Measurements from ENCODE around the gene STUM. TPM values are rescaled to one million over a fixed set of nuclear protein-coding genes. Genes with fewer than 3 reads are reported as not detected.

The STUM gene
- total RNA-seq, 4 donors from 2014 or later, result 0.15 to 3.2 (median 0.34) TPM

DNA sequence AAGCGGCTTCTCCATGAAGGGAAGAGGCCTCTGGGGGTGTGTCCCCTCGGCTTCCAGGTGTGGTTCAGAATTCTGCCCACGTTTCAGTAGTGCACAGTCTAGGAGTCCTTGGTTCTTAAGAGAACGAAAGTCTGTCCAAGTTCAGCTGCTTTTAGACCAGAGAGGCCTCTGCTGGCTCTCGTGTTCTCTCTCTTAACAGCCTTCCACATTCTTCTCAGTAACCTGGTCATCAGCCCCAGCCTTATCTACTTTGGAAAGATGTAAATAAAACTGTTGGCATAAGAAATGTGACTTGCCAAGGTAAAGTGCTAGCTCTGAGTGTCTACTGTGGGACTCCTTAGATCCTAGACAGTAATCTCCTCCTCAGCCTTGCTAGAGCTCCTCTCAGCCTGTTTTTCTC is 15.3 kb upstream of the STUM start:
- whole genome bisulfite sequencing, 2 donors, result 60 to 73% methylated on average over 5 of the region's 5 CpGs
- Histone ChIP-seq H3K27ac (no peak overlapping the region), H3K4me3 (no peak overlapping the region), H3K36me3 (no peaks in the 10 kb centered on the region), H3K27me3 (peaks cover 0 to 22% (median 0%) of the 10 kb centered on the region in 4 donors), H3K9me3 (no peaks in the 10 kb centered on the region), H3K4me1 (no peaks in the 10 kb centered on the region)
- TF ChIP-seq POLR2A (IDR thresholded peaks at IDR 0.05), result no peak
- TF ChIP-seq, protein P1, sequence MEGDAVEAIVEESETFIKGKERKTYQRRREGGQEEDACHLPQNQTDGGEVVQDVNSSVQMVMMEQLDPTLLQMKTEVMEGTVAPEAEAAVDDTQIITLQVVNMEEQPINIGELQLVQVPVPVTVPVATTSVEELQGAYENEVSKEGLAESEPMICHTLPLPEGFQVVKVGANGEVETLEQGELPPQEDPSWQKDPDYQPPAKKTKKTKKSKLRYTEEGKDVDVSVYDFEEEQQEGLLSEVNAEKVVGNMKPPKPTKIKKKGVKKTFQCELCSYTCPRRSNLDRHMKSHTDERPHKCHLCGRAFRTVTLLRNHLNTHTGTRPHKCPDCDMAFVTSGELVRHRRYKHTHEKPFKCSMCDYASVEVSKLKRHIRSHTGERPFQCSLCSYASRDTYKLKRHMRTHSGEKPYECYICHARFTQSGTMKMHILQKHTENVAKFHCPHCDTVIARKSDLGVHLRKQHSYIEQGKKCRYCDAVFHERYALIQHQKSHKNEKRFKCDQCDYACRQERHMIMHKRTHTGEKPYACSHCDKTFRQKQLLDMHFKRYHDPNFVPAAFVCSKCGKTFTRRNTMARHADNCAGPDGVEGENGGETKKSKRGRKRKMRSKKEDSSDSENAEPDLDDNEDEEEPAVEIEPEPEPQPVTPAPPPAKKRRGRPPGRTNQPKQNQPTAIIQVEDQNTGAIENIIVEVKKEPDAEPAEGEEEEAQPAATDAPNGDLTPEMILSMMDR (IDR thresholded peaks at IDR 0.05), result no peak
- intact Hi-C loops (cut with DNase I), result no loop called here
- DNase-seq, result no peak

DNA sequence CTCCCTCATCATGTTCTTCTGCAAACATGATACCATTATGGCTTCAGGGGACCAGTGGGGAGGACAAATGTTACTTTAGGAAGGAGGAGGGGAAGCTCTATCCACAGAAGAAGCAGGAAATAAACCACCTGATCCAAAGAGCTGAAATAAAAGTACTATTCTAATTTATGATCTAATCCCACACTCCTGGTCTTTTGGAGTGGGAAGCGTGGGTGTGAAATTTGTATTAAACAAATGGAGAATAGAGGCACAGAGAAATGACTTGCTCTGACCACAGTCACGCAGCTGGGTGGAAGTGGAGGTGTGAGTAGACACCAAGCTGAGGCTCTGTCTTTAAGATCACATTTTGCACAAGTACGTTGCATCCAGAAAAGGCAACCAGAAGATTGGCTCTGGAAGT is 14.5 kb upstream of the STUM start:
- H3K27me3 ChIP-seq, result peaks cover 0 to 22% (median 0%) of the 10 kb centered on the region in 4 donors
- TF ChIP-seq, protein P1 (IDR thresholded peaks at IDR 0.05), result no peak
- no peak for TF ChIP-seq POLR2A (IDR thresholded peaks at IDR 0.05)
- no peak overlapping the region for H3K4me3 ChIP-seq
- no peak overlapping the region for H3K27ac ChIP-seq
- WGBS, 2 donors, result 88 to 89% methylated on average over 3 of the region's 3 CpGs
- intact Hi-C loops (cut with DNase I), result no loop called here
- no peak for DNase-seq
- no peaks in the 10 kb centered on the region for H3K9me3 ChIP-seq
- H3K4me1 ChIP-seq, result no peaks in the 10 kb centered on the region
- no peaks in the 10 kb centered on the region for H3K36me3 ChIP-seq

DNA sequence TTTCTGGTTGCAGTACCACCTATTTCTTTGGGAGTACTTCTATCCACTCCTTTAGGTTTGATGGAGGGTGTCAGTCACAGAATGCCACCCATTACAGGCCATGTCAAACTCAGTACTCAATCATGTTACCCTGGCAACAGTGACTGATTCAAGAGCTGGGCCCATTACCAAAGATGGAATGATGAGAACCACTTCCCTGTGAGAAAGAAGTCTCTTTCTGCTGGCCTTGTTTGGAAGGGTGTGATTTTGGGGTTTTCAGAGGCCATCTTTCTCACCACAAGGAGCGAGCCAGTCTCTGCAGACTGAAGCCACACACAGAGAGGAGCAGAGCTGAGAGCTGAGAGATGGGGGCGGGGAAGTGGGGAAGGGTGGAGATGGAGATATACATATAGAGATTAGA is 13.9 kb upstream of the STUM start:
- intact Hi-C loops (cut with DNase I), result no loop called here
- H3K4me1 ChIP-seq, result no peaks in the 10 kb centered on the region
- H3K27me3 ChIP-seq, result peaks cover 0 to 21% (median 0%) of the 10 kb centered on the region in 4 donors
- 92 to 100% methylated on average over 2 of the region's 2 CpGs for WGBS, 2 donors
- H3K9me3 ChIP-seq, result no peaks in the 10 kb centered on the region
- DNase-seq, result no peak
- no peak overlapping the region for H3K27ac ChIP-seq
- no peaks in the 10 kb centered on the region for H3K36me3 ChIP-seq
- TF ChIP-seq, protein P1 (IDR thresholded peaks at IDR 0.05), result no peak
- no peak for TF ChIP-seq POLR2A (IDR thresholded peaks at IDR 0.05)
- H3K4me3 ChIP-seq, result no peak overlapping the region

DNA sequence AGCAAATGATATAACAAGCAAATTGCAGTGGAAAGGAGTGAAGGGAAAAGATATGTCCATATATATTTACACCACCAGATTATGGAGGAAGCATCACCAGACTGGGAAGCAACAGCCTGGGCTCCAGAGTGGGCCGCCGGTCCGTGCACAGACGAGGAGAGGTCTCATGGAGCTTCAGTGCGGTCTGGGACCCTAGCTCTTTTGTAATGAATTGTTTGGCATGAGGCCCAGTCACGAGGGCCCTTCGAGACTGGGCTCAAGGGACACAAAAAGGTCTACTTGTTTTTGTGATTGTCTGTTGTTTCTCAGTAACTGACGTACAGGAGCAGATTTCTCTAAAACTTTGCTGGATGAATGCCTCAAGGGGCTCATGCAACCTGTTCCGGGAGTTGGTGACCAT is 12.9 kb upstream of the STUM start:
- no peaks in the 10 kb centered on the region for H3K36me3 ChIP-seq
- 69 to 81% methylated on average over 9 of the region's 9 CpGs for WGBS, 2 donors
- TF ChIP-seq, protein P1 (IDR thresholded peaks at IDR 0.05), result no peak
- no peak for TF ChIP-seq POLR2A (IDR thresholded peaks at IDR 0.05)
- no peaks in the 10 kb centered on the region for H3K4me1 ChIP-seq
- peaks cover 0 to 13% (median 0%) of the 10 kb centered on the region in 4 donors for H3K27me3 ChIP-seq
- H3K9me3 ChIP-seq, result no peaks in the 10 kb centered on the region
- H3K4me3 ChIP-seq, result no peak overlapping the region
- intact Hi-C loops (cut with DNase I), result no loop called here
- H3K27ac ChIP-seq, result no peak overlapping the region
- no peak for DNase-seq

DNA sequence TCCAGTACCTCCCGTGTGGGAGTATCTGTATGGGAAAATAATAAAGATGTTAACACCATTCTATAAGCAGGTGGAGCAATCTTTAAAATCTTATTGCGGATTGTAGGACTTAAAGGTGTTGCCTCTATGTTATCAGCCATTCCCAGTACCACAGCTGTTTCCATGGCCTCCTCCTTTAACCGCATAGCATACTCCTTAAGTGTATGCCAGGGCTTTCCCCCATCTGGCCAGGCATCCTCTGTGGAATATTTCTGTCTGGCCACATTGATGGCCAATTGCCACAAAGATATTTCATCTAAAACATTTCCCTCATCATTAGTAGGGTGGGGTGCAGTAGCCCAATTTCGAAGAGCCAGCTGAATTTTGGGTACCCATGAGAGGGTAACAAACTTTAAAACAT is 7.3 kb upstream of the STUM start:
- no peaks in the 10 kb centered on the region for H3K9me3 ChIP-seq
- no peak overlapping the region for H3K27ac ChIP-seq
- peaks cover 0 to 6% (median 0%) of the 10 kb centered on the region in 4 donors for H3K27me3 ChIP-seq
- no peak overlapping the region for H3K4me3 ChIP-seq
- intact Hi-C loops (cut with DNase I), result no loop called here
- H3K36me3 ChIP-seq, result no peaks in the 10 kb centered on the region
- H3K4me1 ChIP-seq, result peaks cover 0 to 17% (median 11%) of the 10 kb centered on the region in 3 donors
- DNase-seq, result no peak
- WGBS, 2 donors, result 83 to 88% methylated on average over 4 of the region's 4 CpGs
- TF ChIP-seq, protein P1 (IDR thresholded peaks at IDR 0.05), result no peak
- TF ChIP-seq POLR2A (IDR thresholded peaks at IDR 0.05), result no peak
